Activated CD8-positive, alpha-beta memory T cell treated with anti-CD3 and anti-CD28 coated beads, Interleukin-2, amount 50 U/mL, for 4 hours (primary cell): ENCODE measurements around the gene ALKBH3.
A peak's percentile ranks its signal among the peaks of the same experiment; 100 is the strongest.

Experiments used
- DNase-seq: peaks from one replicate; pipeline ENCODE4 v3.0.0-alpha.2; 2020

The ALKBH3 gene

DNA sequence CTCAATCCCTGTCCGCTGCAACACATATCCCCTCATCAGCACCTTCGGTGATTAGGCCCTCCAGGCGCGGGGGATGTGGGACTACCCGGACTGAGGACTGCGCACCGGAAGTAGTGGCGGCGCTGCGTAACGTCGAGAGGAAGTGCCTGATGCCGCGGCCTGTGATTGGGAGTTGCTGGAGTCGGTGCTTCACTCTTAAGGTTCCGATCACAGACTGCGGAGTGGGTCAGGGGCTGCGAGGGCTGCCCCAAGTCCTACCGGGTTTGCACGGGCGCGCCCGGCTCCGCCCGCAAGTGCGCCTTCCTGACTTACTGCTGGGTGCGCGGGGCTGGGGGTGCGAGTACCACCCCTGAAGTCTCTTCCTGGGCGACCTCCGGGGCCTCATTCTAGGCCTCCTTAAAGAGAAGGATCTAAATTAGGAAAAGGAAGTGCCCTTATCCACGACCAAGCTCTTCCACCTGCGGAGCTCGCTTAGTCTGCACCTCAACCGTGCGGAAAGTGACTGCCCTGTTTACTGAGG is at the start of gene ALKBH3:
Gene ALKBH3 (plus strand): TSS at position 192 of the 520 bp plus-strand sequence. CDS start 1,822 bp downstream, outside the sequence.
- DNase-seq = peak; percentile 89

DNA sequence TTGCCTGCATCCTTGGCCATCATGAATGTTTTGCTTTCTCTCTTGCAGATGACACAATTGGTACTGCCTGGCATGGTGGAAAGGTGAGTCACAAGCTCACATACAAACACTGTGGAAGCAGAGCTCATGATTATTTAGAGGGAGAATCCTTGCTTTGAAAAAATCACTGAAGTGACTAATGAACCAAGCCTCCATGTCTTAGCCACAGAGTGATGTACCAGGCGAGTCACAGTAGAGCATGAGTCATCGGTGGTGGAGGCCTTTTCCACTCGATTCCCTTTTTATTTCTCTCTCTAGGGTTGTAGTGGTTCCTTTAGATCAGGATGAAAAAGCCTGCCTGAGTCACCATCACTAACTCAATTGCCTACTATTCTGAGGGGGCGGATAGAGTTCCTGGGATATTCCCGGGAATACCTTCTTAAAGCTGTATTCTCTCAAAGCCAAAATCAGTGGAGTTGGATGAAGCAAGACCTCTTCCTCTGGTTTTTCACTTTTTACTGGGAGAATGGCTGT is 49.6 kb upstream of the ALKBH3 start:
- DNase-seq = peak; percentile 45

DNA sequence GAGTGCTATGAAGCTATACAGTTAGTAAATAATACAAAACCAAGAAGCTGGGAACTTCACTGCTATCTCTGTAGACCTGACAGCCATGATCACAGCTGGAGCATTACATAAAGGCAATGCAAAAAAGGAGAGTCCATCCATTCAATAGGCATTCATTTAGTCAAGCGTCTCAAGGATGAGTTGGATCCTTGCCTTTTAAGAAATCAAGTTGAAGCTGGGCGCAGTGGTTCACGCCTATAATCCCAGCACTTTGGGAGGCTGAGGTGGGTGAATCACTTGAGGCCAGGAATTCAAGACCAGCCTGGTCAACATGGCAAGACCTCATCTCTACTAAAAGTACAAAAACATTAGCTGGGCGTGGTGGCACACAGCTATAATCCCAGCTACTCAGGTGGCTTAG is 48.1 kb upstream of the ALKBH3 start:
- DNase-seq = no peak

DNA sequence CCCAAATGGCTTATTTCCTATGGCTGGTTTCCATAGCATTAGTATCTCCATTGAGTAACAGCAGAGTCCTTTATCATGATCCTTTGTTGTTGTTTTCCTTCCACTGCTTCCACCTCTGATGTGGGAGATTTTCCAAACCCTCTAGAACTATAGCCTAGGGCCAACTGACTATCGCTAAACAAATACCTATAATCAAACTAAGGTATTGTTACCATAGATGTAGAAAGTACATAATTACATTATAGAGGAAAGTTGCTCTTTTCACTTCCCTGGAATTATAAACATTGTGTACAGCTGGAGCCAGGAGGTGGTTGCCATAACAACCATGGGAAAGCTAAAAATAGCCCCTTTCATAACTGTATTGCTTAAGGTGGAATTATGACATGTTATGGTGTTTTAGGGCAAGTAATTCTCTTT is 47.0 kb upstream of the ALKBH3 start:
- no peak for DNase-seq

DNA sequence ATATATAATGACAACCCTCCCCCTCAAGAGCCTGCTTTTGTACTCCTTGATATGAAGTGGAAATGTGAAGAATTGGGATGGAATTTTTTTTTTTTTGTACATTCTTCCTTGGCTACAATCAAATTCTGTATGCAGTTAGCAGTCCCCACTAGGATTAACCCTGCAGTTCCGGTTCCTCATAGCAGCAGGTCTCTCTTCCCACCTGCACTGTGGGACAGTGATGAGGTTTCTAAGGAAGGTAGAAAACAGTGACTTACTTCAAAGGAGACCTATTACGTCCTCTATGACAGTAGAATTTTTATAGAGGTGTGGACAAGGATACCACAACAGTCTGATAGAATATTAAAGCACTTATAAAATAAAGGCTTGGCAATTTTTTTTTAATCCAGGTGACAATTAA is 46.3 kb upstream of the ALKBH3 start:
- no peak for DNase-seq

DNA sequence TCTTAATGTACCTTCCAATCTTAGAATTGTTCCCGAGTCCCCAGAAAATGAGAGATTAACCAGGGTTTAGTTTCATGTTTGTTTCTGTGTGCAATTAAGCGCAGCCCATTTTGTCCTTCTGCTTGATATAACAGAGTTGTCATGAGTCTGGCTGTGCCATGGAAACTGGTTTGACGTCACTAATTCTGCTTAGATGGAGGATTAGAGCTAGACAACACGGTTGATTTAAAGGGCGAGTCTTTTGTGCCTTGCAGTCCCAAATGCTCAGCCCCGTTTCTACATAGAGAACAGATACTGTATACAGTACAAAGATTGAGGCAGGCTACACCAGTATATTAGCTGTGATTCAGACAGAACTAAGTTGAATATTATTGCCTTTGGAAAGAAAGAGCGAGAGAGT is 45.5 kb upstream of the ALKBH3 start:
- no peak for DNase-seq

DNA sequence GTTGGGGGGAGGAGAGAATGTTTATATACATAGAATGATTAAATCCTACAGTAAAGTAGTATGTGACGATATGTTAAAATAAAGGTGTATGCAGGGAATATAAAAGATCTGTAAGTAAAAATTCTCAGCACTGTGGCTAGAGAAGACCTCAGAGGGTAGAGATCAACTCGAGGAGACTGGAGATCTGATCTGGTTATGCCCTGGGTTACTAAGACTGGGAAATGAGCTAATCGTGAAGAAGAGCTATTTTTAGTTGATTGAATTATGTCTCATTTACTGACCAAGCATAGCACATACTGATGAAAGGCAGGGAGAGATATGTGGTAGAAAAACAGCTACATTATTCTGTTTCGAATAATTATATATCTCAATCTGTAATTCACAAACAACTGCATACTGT is 42.8 kb upstream of the ALKBH3 start:
- no peak for DNase-seq

DNA sequence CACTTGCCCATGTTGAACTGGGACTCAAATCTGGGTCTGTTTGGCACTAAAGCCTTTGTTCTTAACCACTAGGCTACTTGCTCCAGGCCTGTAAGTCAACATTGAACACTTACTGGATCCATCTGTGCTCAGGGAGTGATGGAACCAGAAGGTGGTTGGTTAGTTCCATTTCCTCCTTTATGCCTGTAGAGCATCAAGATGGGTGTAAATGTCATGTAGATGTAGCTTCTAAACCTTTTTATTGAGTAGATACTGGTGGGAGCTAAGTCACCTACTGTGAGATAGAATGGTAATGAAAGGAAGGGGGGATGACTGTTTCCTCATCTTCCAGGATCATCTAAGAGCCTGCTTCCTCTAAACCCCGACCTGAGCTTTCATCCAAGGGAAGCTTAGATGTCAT is 38.6 kb upstream of the ALKBH3 start:
- DNase-seq = no peak

DNA sequence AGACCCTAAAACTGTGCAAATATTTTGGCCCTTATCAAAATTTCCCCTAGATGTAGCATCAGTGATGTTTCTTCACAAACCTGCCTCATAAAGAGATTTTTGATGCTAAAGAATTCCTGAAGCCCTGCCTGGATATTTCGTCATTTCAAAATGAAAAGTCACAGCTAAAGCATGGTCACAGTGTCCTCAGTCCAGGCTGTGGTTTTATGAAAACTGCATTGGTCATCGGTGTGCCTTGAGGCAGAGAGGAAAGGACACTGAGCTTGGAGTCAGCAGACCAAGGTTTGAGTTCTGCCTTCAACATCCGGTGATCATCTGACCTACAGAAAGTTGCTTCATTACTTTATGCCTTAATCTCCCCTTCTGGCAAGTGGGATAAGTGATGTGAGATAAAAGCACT is 34.8 kb upstream of the ALKBH3 start:
- DNase-seq = no peak

DNA sequence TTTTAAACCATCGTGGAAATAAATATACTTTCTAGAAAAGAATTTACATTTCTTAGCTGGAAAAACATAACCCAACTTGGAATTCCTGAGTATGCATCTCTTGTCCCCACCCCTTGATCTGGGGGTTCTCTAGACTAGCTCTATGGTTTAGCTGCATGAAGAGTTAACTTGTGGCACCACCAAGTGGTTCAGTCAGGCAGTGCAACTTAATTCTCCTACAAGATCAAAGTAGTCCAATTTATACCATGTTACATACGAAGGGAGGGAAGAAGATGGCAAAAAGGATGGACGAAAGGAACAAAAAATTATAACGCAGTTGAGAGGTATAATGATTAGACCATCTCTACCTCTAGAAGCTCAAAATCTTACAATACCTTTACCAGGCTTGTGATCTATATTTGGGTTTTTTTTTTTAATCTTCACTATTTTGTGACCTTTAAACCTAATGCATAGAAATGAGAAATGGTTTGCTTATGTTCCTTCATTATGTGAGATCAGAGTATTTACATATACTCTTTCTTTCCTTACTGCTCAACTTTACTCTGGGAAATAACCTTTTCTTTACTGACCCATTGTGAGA is 28.5 kb upstream of the ALKBH3 start:
- DNase-seq = peak; percentile 65

DNA sequence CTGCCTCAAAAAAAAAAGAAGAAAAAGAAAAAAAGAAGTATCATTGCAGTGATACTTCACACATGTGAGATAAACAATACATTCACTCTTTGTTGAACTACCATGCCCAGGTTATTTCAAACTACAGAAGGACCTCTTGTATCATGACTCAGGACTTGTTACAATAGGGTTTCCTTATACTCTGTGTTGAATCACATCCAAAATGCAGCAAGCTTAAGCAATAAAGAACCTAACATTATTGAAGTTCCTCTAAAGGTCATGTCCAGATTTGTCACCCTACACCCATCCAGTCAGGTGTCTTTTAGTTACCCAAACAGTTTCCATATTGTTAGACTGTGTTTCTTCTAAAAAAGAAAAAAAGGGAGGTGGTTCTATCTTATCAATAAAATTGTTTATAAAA is 26.9 kb upstream of the ALKBH3 start:
- no peak for DNase-seq

DNA sequence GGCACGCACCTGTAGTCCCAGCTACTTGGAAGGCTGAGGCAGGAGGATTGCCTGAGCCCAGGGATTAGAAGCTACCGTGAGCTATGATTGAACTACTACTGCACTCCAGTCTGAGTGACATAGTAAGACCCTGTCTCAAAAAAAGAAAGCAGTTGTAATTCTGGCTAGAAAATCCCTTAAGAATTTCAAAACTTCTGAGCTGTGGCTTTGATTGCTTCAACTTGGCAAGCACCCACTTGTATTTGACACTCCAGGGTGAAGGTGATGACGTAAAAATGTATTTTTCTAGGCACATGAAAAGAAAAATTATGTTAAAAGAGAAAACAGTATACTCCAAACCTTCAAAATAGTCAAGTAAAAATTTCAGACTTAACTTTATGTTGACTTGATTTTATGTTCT is 23.6 kb upstream of the ALKBH3 start:
- DNase-seq = no peak

DNA sequence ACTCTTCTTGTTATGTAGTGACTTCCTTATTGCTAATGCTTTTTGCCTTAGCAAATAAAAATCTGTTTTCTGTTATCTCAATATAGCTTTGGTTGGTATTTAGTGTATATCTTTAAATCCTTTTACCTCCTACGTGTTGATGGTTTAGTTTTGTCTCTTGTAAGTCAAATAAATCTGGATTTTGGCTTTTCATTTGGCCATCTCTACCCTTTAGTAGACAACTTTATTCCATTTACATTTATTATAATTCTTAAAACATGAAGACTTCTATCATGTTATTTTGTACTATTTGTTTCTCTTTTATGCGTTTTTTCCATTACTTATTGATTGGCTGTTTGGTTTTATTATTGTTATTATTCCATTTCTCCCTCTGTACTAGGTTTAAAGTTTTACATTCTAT is 19.5 kb upstream of the ALKBH3 start:
- DNase-seq = no peak

DNA sequence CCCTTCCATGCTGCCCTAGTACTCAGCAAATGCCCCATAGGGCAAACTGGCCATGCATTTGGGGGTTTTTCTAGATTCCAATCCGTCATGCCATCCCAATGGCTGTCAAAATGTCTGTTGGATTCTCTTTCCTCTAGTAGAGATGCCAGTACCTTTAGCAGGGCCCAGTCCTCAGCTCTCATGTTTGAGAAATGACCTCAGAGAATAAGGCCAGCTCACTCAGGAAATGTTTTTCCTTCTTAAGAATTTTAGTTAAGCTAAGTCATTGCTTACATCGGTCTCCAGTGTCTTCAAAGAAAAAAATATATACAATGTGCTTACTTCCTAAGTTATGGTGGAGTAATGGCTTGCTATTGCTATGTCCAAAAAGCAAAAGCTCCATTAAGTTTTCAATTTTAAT is 14.1 kb upstream of the ALKBH3 start:
- no peak for DNase-seq

DNA sequence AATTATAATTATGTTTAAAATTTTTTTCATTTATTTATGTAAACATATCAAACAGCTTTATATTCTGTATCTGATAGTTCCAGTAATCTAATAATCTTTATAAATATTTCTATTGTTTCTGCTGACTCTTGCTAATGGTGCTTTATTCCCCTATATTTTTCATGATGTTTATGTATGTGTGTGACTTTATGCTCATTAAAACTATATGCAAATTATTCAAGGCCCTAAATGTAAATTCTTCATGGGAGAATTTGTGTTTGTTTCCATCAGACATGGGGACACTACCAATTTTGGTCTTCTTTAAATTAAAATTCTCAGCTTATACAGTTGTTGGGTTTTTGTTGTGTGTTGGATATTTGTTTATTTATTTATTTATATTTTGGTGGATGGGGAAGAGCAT is 13.7 kb upstream of the ALKBH3 start:
- DNase-seq = no peak

DNA sequence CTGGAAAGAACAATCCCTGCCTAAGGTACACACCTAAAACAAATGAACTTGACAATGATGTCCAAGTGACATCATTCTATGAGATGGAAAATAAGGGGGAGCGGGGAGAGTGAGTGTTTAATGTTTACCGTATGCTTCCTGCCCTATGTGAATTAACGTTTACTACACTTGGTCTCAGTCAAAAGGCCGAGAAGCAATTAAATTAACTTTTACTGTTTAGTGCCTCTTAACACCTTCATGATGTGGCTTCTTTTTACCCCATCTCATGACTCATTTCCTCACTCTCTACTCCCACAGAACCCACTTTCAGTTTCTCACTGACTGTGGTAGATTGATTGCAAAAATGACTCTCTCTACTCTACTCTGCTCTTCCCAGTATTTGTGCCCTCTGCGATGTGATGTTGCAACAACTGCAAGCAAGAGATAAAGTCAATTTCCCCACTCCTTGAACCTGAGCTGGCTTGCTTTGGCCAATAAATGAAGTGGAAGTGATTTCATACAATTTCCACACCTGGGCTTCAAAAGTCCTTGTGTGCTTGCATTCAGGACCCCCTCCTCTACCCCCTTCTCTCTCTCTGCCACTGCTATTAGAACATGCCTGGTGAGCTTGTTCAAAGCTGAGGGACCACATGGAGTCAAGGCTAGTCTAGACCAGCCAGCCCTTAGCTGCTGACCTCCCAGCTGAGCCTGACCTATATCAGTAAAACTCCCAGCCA is 11.6 kb upstream of the ALKBH3 start:
- peak; percentile 21 for DNase-seq

DNA sequence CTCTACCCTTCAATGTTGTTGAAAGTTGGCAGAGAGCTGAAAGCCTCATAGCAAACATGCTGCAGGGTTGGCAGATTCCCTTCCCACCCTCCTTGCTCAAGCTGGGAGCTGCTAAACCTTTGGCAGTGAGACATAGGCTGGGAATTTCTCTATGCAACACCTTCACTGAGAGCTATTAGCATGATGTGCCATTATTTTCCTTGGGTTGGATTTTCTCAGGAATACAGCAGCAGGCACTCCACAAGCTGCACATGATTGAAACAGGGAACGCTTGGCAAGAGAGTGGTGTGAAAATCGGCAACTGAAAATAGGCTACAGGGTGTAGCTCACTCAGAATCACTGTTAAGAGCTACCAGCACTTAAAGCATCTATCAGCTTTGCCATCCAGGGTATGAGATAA is 9.6 kb upstream of the ALKBH3 start:
- no peak for DNase-seq

DNA sequence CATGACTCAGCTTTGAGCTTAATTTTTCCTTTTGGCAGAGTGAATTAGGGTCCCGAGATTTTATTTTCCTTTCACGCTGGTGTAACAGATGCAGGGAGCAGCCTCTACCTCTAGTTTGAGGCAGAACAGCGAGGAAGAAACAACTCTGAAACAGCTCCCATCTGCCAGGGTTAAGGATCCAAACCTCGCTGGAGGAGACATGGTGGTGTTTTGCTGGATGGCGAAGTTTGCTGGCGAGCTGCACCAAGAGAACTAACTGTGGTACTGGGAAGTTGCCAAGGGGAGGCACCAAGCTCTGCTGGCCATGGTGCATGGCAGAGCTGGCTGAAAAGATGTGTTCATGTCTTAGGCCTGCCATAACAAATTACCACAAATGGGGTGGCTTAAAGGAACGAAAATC is 7.6 kb upstream of the ALKBH3 start:
- DNase-seq = no peak

DNA sequence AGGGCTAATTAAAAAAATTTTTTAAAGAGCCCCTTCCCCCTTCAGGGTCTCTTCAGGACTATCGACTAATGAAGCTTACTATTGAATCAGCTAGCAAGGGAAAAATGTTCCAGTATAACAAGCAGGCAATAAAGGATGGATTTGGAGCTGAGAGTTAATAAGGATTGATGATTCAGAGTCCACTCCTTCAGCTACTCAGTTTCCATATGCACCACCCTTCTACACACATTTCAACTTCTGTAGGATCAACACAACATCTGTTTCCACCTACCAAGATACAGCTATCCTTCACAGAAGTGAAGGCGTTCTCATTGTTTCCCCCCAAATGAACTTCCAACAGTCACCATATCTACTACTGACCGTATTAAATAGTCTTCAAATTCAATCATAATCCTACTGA is 6.6 kb upstream of the ALKBH3 start:
- no peak for DNase-seq

DNA sequence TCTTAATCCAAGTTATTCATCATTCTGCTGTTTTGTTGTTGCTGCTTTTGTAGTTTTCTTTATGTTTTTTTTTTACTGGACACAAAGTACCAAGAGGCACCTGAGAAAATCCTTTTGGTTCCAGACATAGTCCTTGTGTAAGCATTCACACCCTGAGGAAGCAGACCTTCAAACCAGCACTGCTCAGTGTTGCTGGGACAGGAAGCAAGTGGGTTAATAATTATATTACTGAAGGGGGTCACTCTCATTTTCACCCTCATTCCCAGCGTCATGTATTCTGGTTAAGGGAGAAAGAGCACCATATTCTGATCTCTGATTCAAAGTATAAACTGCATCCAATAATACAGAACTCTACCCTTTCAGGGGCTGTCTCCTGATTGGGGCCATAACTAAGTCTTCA is 5.9 kb upstream of the ALKBH3 start:
- DNase-seq = no peak

DNA sequence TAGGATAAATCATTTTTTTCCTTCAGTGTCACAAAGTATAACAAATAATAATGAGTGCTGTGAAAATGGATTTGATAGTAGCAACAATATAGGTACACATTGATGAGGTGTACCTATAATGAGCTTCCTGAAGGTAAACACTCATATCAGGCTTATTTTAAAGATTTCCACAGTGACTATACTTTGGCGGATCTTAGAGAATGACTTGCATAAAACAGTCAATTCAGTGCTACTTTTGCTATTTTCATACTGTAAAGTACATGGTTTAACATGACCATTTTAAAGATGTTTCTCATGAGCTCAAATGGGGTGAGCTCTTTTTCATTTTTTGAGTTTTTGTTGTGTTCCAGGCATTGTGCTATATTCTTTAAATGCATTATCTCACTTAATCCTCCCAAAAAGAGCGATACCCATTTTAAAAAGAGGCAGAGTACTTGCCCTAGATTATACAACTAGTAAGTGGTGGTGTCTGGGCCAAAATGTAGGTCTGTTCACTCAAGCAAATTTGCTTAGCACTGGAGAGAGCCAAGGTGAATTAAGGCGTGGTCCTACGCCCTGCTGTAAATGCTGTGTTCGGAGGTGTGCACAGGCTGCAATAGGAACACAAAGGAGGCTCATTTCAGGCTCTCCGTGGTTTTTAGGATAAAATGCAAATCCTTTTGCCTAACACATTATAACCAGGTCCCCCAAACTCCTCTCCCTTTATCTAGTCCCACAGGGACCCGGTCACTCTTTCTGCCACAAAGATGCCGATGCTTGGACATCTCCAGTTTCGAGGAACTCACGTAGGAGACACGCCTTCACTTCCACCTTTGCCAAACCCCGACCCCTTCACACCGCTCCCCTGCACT is 617 bp upstream of the ALKBH3 start:
- DNase-seq = no peak

DNA sequence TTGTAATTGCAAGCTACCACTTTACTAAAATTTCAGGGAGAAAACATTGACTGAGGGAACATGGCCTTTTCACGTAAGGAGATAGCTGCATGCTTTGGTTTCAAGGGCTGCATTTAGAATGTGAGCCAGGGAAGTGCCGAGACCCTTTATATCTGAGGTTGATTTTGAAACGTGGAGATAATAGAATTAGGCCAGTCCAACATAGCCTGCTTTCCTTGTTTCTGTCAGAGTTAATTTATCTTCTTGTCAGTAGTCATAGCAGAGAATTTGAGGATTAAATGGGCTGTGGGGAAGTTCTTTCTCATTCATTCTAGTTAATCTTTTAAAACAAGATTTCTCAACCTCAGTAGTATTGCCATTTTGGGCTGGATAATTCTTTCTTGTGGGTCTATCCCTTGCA is 12.2 kb downstream of the ALKBH3 start:
- no peak for DNase-seq

DNA sequence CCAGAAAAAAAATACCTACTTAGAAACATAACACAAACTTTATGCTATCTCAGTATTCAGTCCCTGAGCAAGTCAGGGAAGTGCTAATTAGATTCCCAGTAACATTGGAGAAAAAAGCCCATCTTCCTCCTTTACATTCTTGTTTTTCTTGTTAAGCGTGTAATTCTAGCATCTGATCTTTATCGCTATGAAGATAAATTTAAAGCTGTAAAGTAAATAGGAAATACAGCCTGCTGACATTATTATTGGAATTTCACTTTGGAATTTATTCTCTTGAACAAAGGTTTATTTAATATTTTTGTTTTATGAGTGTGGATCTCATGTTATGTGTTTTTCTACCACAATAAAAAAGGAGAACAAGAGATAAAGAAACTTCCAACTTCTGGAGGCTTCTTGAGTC is 13.9 kb downstream of the ALKBH3 start:
- DNase-seq = no peak

DNA sequence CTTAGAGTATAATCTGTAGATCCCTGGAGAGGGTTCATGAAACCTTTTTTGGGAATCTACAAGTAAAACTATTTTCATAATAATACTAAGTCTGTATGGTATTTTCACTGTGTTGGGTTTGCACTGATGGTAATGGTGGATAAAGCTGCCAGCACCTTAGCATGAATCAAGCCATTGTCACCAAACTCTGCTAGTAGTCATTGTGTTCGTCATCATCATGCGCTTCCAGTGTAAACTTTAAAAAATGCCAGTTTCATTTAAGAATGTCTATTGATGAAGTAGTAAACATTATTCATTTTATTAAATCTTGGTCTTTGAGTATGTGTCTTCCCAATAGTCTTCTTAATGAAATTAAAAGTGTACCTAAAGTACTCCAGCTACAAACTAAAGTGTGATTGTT is 15.0 kb downstream of the ALKBH3 start:
- no peak for DNase-seq
